NCI-H524 treated with DMSO at 0.1 percent for 48 hours (cell line): ENCODE measurements around the gene TBXA2R.

Experiments used
- DNase-seq: peaks from one replicate; lab custom pipeline; 2025; lab: John Stamatoyannopoulos, UW

TBXA2R gene

GRCh38 chr19:3619631-3620012 lies 12.9 kb upstream of the TBXA2R start:
- no peak for DNase-seq

- DNase-seq = no peak
Measured at GRCh38 chr19:3618811-3619630, 12.3 kb upstream of the TBXA2R start.

GRCh38 chr19:3618144-3618810 lies 11.6 kb upstream of the TBXA2R start:
- DNase-seq = no peak

- DNase-seq = no peak
Measured at GRCh38 chr19:3617463-3617862, 10.8 kb upstream of the TBXA2R start.

GRCh38 chr19:3615524-3616135 lies 9.0 kb upstream of the TBXA2R start:
- no peak for DNase-seq

GRCh38 chr19:3614858-3615505 lies 8.3 kb upstream of the TBXA2R start:
- DNase-seq = no peak

GRCh38 chr19:3613818-3614661 lies 7.4 kb upstream of the TBXA2R start:
- no peak for DNase-seq

- DNase-seq = no peak
Measured at GRCh38 chr19:3612901-3613741, 6.4 kb upstream of the TBXA2R start.

GRCh38 chr19:3612330-3612729 lies 5.7 kb upstream of the TBXA2R start:
- no peak for DNase-seq

- no peak for DNase-seq
Measured at GRCh38 chr19:3611841-3612240, 5.2 kb upstream of the TBXA2R start.

GRCh38 chr19:3610745-3611717 lies 4.4 kb upstream of the TBXA2R start:
- DNase-seq = no peak

GRCh38 chr19:3609779-3610719 lies 3.4 kb upstream of the TBXA2R start:
- DNase-seq = no peak

GRCh38 chr19:3608750-3609322 lies 2.2 kb upstream of the TBXA2R start:
- no peak for DNase-seq

- DNase-seq = no peak
Measured at GRCh38 chr19:3608079-3608641, 1.5 kb upstream of the TBXA2R start.

- no peak for DNase-seq
Measured at GRCh38 chr19:3607303-3608078, 816 bp upstream of the TBXA2R start.

GRCh38 chr19:3606174-3606689 lies 443 bp downstream of the TBXA2R start:
- no peak for DNase-seq

- no peak for DNase-seq
Measured at GRCh38 chr19:3605770-3606169, 905 bp downstream of the TBXA2R start.
